GM21717 (cell line): Measurements from ENCODE around the gene SPHK1.
"Not testable (repeated sequence)": the region's sequence is repeated elsewhere in the genome, so short reads cannot be mapped to it uniquely, and the experiment has no call there.

Source experiments
- ATAC-seq: cut with Tn5 transposase; IDR thresholded peaks from one replicate; pipeline ENCODE4 v1.9.1; 2021; ENCODE audit warnings: mild to moderate bottlenecking, moderate library complexity; ENCODE audit not compliant: unreplicated experiment

The SPHK1 gene, protein sequence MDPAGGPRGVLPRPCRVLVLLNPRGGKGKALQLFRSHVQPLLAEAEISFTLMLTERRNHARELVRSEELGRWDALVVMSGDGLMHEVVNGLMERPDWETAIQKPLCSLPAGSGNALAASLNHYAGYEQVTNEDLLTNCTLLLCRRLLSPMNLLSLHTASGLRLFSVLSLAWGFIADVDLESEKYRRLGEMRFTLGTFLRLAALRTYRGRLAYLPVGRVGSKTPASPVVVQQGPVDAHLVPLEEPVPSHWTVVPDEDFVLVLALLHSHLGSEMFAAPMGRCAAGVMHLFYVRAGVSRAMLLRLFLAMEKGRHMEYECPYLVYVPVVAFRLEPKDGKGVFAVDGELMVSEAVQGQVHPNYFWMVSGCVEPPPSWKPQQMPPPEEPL

DNA sequence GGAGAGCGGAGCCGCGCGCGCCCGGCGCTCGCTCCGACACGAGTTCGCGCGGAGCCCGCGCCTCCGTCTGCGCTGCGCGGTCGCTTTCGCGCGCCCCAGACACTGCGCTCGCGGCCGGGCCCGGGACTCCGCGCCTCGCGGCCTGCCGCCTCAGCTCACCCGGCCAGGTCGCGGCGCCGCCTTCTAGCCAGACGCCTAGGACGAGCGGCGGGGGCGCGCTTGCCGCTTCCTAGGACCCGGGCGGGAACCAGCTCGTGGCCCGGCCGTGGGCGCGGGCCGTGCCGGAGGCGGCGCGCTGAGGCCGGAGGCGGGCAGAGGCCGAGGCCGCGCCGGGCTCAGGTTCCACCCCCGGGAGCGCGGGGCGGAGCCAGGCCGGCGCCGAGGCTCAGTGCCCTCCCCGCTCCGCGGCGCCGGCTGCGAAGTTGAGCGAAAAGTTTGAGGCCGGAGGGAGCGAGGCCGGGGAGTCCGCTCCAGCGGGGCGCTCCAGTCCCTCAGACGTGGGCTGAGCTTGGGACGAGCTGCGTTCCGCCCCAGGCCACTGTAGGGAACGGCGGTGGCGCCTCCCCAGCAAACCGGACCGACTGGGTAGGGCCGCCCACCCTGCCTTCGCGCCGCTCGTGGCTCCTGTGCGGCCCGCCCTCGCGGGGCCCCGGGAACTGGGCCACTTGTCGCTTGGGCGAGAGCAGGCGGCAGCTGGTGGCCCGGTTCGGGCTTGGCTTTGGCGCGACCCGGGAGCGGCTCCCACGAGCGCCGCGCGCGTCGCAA, at the start of gene SPHK1:
Gene SPHK1 (plus strand): TSS at position 388 of the 765 bp plus-strand sequence. CDS start 1,036 bp downstream, outside the sequence.
- peak; percentile 37 for ATAC-seq

DNA sequence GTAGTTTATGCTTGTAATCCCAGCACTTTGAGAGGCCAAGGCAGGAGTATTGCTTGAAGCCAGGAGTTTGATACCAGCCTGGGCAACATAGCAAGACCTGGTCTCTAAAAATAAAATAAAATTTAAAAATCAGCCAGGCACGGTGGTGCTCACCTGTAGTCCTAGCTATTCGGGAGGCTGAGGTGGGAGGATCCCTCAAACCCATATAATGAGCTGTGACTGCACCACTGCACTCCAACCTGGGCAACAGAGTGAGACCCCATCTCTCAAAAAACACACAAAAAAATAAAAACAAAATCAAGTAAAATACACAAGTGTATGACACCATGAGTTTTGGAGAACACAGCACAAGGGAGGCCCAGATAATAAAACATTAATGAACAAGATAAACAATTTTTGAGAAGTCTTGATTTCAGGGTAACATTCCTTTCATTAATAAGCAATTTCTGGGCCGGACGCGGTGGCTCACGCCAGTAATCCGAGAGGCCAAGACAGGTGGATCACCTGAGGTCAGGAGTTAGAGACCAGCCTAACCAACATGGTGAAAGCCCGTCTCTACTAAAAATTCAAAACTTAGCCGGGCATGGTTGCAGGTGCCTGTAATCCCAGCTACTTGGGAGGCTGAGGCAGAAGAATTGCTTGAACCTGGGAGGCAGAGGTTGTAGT, 48.6 kb upstream of the SPHK1 start:
- ATAC-seq: no peak

DNA sequence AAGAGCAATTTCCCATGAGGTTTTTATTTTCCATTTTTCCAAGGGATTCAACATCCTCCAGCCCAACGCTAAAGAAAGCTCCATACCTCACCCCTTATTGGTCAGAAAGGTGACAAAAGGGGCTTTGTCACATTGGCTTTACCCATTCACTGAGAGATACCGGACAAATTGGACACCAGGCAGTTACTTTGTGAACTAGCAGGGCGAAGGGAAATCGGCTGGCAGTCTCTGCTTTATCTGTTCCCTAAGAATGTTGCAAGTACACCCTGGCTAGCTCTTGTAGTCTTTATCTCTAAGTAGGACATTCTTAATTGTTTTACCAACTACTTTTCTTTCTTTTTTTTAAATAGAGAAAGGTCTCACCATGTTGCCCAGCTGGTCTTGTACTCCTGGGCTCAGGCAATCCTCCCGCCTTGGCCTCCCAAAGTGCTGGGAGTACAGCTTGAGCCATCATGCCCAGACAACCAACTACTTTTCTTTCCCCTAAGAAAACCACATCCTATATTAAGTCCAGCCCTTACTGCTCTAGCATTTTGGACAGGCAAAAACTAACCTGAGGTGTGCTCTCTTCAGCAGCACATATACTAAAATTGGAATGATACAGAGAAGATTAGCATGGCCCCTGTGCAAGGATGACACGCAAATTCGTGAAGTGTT, 47.5 kb upstream of the SPHK1 start:
- ATAC-seq: no peak

DNA sequence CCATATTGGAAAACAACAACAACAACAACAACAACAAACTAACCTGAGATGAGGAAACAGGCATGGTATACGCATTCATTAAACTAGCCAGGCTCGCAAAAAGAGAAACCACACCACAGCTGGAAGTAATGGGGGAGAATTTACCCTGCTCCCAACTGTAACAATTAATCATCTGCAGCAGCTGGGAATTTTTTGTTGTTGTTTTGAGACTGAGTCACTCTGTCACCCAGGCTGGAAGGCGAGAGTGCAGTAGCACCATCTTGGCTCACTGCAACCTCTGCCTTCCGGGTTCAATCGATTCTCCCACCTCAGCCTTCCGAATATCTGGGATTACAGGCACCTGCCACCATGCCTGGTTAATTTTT, 47.0 kb upstream of the SPHK1 start:
- ATAC-seq: no peak

DNA sequence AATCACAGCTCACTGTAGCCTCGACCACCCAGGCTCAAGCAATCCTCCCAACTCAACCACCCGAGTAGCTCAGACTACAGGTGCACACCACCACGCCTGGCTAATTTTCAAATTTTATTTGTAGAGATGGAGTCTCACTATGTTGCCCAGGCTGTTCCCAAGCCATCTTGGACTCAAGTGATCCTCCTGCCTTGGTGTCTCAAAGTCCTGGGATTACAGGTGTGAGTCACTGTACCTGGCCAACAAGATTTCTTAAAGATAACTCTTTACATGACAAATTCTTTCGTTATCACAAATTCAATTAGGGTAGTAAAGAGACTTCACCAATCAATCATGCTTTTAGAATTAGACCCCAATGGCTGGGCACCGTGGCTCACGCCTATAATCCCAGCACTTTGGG, 43.1 kb upstream of the SPHK1 start:
- ATAC-seq: no peak

DNA sequence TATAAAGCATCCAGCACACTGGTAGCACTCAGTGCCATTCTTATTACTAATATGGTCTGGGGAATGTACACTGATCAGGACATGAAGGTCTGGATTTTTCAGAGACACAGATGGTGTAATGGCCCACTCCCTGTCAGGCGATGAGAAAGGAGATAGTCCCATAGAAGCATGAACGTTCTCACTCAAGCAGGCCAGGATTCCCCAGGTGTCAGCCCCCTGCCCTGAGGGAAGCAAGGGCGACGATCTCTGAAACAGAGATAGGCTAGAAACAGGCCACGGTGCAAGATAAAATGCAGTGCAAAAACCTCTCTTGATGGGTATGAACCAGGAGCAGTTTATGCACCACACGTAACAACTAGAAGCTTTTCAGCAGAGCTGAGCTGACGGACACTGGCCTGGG, 41.3 kb upstream of the SPHK1 start:
- no peak for ATAC-seq

DNA sequence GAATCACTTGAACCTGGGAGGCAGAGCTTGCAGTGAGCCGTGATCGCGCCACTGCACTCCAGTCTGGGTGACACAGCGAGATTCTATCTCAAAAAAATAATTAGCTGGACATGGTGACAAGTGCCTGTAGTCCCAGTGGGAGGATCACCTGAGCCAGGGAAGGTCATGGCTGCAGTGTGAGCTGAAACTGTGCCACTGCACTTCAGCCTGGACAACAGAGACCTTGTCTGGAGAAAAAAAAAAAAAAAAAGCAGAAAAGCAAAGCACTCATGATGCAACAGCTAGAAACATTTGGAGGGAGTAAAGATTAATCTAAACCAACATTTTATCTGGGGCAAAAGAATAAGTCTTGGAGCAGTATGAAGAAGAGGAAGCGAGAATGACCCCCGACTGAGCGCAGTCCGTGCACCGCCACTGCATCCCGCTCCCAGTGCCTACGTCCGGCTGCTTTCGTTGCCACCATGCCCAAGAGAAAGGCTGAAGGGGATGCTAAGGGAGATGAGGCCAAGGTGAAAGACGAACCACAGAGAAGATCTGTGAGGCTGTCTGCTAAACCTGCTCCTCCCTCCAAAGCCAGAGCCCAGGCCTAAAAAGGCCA, 38.9 kb upstream of the SPHK1 start:
- ATAC-seq: no peak

DNA sequence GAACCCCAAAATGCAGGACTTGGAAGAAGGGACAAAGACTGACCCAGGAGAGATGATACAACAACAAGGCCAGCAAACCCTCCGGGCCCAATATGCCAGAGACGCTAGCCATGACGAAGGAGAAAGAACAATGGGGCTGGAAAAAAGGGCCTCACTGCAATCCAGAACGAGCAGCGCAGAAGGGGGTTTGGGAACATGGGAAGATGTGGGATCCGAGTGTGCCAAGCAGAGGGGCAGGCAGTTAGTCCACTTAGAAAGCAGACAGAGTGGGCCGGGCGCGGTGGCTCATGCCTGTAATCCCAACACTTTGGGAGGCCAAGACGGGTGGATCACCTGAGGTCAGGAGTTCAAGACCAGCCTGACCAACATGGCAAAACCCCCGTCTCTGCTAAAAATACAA, 37.5 kb upstream of the SPHK1 start:
- not testable (repeated sequence) for ATAC-seq

DNA sequence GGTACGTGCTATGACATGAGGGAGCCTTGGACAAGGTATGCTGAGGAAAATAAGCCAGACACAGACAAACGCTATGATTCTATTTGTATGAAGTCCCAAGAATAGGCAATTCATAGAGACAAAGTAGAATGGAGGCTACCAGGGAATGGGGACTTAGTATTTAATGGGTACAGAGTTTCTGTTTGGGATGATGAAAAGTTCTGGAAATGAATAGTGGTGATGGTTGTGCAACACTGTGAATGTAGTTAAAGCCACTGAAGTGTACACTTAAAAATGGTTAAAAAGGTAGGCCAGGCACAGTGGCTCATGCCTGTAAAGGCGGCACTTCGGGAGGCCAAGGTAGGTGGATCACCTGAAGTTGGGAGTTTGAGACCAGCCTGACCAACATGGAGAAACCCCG, 33.9 kb upstream of the SPHK1 start:
- ATAC-seq: no peak

DNA sequence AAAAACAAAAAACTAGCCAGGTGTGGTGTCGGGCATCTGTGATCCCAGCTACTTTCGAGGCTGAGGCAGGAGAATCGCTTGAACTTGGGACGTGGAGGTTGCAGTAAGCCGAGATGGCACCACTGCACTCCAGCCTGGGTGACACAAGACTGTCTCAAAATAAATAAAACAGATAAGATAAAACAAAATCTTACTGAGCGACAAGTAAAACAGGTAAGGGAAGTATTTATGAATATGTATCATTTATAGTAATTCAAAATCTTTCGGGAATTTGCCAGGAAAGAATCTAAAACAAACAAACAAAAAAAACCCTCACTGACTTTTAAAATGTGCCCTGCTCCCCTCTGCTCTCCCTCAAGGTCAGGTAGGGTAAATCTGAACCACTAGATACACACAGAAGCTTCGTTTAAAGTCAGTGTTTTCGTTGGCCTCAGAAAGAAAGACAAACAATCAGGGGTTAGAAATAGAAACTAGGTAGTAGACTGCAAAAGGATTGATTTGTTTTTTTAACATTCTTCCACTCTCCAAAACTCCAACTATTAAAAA, 32.8 kb upstream of the SPHK1 start:
- no peak for ATAC-seq

DNA sequence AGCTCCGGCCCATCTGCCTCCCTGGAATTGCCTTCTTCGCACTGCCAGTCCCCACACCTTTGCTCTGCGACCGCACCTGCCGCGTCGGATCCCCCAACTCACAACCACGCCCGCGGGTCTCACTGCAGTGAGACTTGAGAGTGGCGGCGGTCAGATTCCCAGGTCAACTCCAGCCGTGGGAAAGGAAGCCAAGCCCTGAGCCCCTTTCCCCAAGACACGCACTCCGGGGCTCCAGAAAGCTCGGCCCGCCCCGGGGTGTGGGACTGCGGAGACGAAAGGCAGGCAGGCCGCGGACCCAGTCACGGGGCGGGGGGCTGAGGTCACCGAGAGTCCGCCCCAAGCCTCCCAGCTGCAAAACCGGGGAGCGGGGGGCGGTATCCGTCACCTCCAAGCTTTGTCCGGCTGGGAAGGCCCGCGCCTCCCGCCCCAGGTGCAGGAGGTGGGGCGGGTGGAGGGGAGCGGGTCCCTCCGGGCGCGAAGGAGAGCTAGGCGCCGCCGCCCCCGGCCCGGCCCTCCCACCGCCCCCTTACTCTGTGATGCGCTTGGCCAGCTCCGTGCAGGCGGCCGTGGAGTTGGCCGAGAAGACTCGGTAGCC, 31.3 kb upstream of the SPHK1 start:
- peak; percentile 9 for ATAC-seq

DNA sequence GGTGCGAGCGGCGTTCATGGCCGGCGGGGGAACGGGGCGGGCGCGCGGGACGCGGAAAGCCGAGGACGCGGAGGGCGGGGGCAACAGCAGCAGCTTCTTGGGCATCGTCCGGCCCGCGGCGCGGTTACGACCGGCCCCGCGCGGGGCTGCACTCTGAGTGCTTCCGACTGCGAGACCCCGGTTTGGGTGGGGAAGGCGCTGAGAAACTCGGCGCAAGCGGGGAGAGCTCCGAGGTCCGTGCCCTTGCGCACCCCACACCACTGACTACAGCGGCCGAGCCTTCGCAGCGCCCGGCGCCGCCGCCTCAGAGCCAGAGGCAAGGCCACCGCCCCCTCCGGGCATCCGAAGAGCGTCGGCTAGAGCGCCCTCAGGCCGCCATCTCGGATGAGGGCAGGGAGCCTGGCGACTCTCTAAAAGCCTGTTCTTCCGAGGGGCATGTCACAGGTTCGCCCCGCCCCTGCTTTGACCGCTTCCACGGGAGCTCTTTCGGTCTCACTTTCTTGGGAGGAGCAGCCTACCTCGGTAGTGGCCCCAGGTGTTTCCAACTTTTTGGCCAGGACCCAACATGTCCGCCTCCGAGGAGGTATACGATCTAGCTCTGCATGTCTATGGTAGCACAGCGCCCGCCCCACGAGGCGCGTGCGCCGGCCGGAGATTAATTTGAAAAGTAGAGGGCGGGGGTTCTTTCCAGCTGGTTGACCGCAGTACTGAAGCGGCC, 30.7 kb upstream of the SPHK1 start, which contains the start of gene PRPSAP1:
Gene PRPSAP1 (minus strand): TSS at position 318 of the 718 bp plus-strand sequence. CDS start 213 bp downstream, at position 105.
- ATAC-seq: peak; percentile 81

DNA sequence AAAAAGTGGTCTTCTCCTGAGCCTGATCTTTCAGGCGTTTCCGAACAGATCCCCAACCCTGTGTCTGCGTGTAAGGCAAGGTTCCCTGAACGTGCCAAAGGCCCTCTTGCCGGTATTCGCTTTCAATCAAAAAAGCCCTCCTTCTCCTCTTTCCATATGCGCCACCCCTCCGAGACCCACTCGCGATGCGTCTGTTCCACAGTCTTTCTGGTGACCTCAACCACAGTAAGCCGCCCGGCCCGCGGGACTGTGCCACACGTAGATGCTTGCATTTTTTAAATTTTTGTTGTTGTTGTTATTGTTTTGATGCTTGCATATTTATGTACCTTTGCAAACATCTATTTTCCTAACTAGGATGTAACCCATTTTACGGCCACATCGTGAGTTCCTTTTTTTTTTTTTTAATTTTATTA, 30.1 kb upstream of the SPHK1 start:
- ATAC-seq: peak; percentile 3

DNA sequence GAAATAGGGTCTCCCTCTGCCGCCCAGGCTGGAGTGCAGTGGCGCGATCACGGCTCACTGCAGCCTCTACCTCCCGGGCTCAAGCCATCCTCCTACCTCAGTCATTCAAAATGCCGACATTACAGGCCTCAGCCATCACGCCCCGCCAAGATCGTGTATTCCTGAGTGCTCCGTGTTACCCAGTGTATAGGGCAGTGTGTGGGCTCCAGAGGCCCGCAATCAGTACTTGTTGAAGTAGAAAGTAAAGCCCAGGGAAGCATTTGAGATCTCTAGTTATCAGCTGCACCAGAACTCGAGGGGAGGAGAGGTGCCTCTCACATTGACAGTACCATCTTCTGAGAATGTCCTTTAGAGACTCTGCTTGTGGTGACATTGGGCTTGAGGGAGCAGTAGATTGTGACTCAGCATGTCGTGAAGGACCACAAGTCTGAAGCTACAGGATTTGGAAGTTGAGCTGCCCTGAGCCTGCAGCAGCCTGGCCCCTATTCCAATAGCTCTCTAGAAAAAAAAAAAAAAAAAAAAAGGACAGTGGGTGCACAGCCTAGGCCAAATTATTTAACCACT, 29.6 kb upstream of the SPHK1 start:
- no peak for ATAC-seq

DNA sequence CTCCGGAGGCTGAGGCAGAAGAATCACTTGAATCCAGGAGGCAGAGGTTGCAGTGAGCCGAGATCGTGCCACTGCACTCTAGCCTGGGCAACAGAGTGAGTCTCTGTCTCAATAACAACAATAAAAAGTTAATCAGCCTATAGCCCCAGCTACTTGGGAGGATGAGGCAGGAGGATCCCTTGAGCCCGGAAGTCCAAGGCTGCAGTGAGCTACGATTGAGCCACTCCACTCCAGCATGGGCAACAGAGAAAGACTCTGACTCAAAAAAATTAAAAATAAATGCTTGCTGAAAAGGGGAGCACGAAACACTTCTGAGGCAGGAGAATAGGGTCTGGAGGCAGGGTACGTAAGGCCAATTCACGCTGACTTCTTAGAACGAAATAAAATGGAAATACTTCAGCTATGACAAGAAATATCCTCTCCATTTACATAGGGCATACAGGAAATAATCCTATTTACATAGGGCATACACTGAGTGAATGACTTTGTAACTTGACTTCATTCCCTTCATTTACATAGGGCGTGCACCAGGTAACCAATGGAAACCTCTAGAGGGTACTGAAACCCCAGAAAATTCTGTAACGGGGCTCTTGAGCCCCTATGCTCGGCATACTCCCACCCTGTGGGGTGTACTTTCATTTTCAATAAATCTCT, 27.5 kb upstream of the SPHK1 start:
- ATAC-seq: no peak

DNA sequence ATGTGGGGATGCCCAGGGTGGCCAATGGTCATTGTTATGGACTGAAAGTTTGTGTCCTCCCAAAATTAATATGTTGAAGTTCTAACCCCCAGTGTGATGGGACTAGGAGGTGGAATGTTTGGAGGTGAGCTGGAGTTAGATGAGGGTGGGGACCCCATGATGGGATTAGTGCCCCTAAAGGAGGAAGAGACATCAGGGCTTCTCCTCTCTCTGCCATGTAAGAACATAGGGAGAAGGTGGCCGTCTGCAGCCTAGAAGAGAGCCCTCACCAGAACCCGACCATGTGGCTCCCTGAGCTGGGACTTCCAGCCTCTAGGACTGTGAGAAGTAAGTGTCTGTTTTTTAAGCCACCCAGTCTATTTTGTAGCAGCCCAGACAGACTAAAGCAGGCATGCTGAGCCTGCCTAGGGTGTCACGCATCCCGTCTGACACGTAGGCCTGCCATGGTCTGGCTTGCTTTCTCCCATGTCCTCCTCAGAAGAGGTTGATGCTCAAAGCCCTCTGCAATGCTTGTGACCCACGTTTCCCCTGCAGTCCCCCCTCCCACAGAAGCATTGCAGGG, 26.7 kb upstream of the SPHK1 start:
- ATAC-seq: no peak

DNA sequence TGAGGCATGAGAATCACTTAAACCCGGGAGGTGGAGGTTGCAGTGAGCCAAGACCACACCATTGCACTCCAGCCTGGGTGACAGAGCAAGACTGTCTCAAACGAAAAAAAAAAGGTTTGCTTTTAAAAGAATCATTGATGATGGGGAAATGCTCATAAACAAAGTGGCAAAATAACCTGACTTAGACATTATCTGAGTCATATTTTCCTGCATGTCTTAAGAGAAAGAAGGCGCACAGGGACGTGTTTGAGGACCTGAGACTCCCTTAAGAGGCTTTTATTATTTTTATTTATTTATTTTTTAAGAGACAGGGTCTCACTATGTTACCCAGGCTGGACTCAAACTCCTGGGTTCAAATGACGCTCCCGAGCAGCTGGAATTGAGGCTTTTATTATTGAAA, 25.0 kb upstream of the SPHK1 start:
- no peak for ATAC-seq

DNA sequence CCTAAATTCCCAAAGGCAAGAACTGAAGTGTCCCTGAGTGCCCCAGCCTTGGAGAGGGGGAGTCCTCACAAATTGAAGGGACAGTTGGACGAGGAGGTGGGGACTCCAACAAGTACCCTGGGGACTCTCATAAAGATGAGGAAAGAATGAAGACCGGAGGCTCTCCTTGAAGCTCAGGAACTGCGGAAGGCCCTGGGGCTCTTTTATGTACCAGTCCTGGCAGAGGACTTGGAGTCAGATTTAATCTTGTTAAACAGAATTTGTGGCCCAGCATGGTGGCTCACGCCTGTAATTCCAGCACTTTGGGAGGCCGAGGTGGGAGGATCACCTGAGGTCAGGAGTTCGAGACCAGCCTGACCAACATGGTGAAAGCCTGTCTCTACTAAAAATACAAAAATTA, 24.6 kb upstream of the SPHK1 start:
- not testable (repeated sequence) for ATAC-seq
